Measurements from ENCODE around the gene SENP6. TPM values are rescaled to one million over a fixed set of nuclear protein-coding genes. Genes with fewer than 3 reads are reported as not detected.
"Not testable (repeated sequence)": the region's sequence is repeated elsewhere in the genome, so short reads cannot be mapped to it uniquely, and the experiment has no call there.

Gene SENP6
- polyA plus RNA-seq, 1 of the 3 experiments (the other 2 are of a cell fraction): 16.2 TPM

GRCh38 chr6:75683005-75683404 is 81.3 kb downstream of the SENP6 start:
- H3K9me2 ChIP-seq; H3F3A ChIP-seq (replicated peaks; ENCODE audit: insufficient read depth); CTCF ChIA-PET; H2AFZ ChIP-seq (ENCODE audit: low read depth); H4K20me1 ChIP-seq (ENCODE audit: insufficient read depth); H3K4me1 ChIP-seq (ENCODE audit: control insufficient read depth in 1 of 2, insufficient read depth in 2 of 2, low read depth in 1 of 2, low read length in 1 of 2); POLR2A ChIA-PET; DNase-seq; H3K4me3 ChIP-seq (ENCODE audit: low read depth in 2 of 2, low read length in 1 of 2); H3K27ac ChIP-seq (ENCODE audit: low read depth in 2 of 2, low read length in 1 of 2); H3K9ac ChIP-seq; H3K4me2 ChIP-seq; H3K27me3 ChIP-seq (ENCODE audit: insufficient read depth); H3K9me3 ChIP-seq: not testable (repeated sequence)
- peaks cover 33% of the 10 kb centered on the region for H3K79me2 ChIP-seq (ENCODE audit: insufficient read depth)
- peaks cover 43 to 62% of the 10 kb centered on the region in 2 experiments for H3K36me3 ChIP-seq (replicated peaks in 1 of 2; ENCODE audit: control insufficient read depth in 1 of 2, insufficient read depth in 2 of 2, low read length in 1 of 2)
- 98% methylated on average over 2 of the region's 2 CpGs for WGBS (ENCODE audit: low lambda C conversion rate)

GRCh38 chr6:75687535-75687934 is 85.9 kb downstream of the SENP6 start:
- DNase-seq; H3K4me2 ChIP-seq; H4K20me1 ChIP-seq (ENCODE audit: insufficient read depth); H3K9ac ChIP-seq; H3F3A ChIP-seq (replicated peaks; ENCODE audit: insufficient read depth); H3K9me2 ChIP-seq; H3K27me3 ChIP-seq (ENCODE audit: insufficient read depth); H2AFZ ChIP-seq (ENCODE audit: low read depth); H3K27ac ChIP-seq (ENCODE audit: low read depth in 2 of 2, low read length in 1 of 2); H3K4me1 ChIP-seq (ENCODE audit: control insufficient read depth in 1 of 2, insufficient read depth in 2 of 2, low read depth in 1 of 2, low read length in 1 of 2); H3K4me3 ChIP-seq (ENCODE audit: low read depth in 2 of 2, low read length in 1 of 2); POLR2A ChIA-PET; H3K9me3 ChIP-seq: not testable (repeated sequence)
- WGBS (ENCODE audit: low lambda C conversion rate): 92% methylated on average over 3 of the region's 5 CpGs
- peaks cover 28% of the 10 kb centered on the region for H3K79me2 ChIP-seq (ENCODE audit: insufficient read depth)
- TF ChIP-seq CTCF (IDR thresholded peaks at IDR 0.05): peak; percentile 12; the same call in 1 of the 2 replicates
- H3K36me3 ChIP-seq (replicated peaks in 1 of 2; ENCODE audit: control insufficient read depth in 1 of 2, insufficient read depth in 2 of 2, low read length in 1 of 2): peaks cover 4 to 52% of the 10 kb centered on the region in 2 experiments
- CTCF ChIA-PET: interaction anchor here (0.7 kb wide), 1 partner anchor 405 kb away, joined by 3 read pairs; no protein-coding TSS in a partner anchor

- H4K20me1 ChIP-seq (ENCODE audit: insufficient read depth); H3K27me3 ChIP-seq (ENCODE audit: insufficient read depth); H3F3A ChIP-seq (replicated peaks; ENCODE audit: insufficient read depth); H3K27ac ChIP-seq (ENCODE audit: low read depth in 2 of 2, low read length in 1 of 2); H3K4me2 ChIP-seq; POLR2A ChIA-PET; DNase-seq; H3K9me3 ChIP-seq; H2AFZ ChIP-seq (ENCODE audit: low read depth); H3K4me3 ChIP-seq (ENCODE audit: low read depth in 2 of 2, low read length in 1 of 2); H3K4me1 ChIP-seq (ENCODE audit: control insufficient read depth in 1 of 2, insufficient read depth in 2 of 2, low read depth in 1 of 2, low read length in 1 of 2); H3K9me2 ChIP-seq; H3K9ac ChIP-seq: not testable (repeated sequence)
- peaks cover 6 to 54% of the 10 kb centered on the region in 2 experiments for H3K36me3 ChIP-seq (replicated peaks in 1 of 2; ENCODE audit: control insufficient read depth in 1 of 2, insufficient read depth in 2 of 2, low read length in 1 of 2)
- H3K79me2 ChIP-seq (ENCODE audit: insufficient read depth): peaks cover 28% of the 10 kb centered on the region
- CTCF ChIA-PET: interaction anchor here (0.7 kb wide), 1 partner anchor 405 kb away, joined by 3 read pairs; no protein-coding TSS in a partner anchor
- WGBS (ENCODE audit: low lambda C conversion rate): 100% methylated on average over 2 of the region's 8 CpGs
Measured at GRCh38 chr6:75687937-75688336, 86.3 kb downstream of the SENP6 start.

GRCh38 chr6:75689576-75689975 is 87.9 kb downstream of the SENP6 start:
- H3K79me2 ChIP-seq (ENCODE audit: insufficient read depth): peaks cover 14% of the 10 kb centered on the region; the same call in 1 of the 2 replicates
- ChIA-PET POLR2A (no interaction called here), CTCF (no interaction called here)
- no peaks in the 10 kb centered on the region for H3K4me1 ChIP-seq (ENCODE audit: control insufficient read depth in 1 of 2, insufficient read depth in 2 of 2, low read depth in 1 of 2, low read length in 1 of 2)
- H3K27me3 ChIP-seq (ENCODE audit: insufficient read depth): no peaks in the 10 kb centered on the region
- peaks cover 3% of the 10 kb centered on the region for H3F3A ChIP-seq (replicated peaks; ENCODE audit: insufficient read depth)
- 95% methylated on average over 7 of the region's 7 CpGs for WGBS (ENCODE audit: low lambda C conversion rate)
- no peaks in the 10 kb centered on the region for H4K20me1 ChIP-seq (ENCODE audit: insufficient read depth)
- peaks cover 6 to 62% of the 10 kb centered on the region in 2 experiments for H3K36me3 ChIP-seq (replicated peaks in 1 of 2; ENCODE audit: control insufficient read depth in 1 of 2, insufficient read depth in 2 of 2, low read length in 1 of 2)
- no peaks in the 10 kb centered on the region for H3K9me3 ChIP-seq
- no peak overlapping the region for H3K9ac ChIP-seq
- no peak overlapping the region for H2AFZ ChIP-seq (ENCODE audit: low read depth)
- H3K27ac ChIP-seq (ENCODE audit: low read depth in 2 of 2, low read length in 1 of 2): no peak overlapping the region
- H3K4me2 ChIP-seq: no peak overlapping the region
- no peak overlapping the region for H3K4me3 ChIP-seq (ENCODE audit: low read depth in 2 of 2, low read length in 1 of 2)
- DNase-seq: no peak
- H3K9me2 ChIP-seq: no peaks in the 10 kb centered on the region
- TF ChIP-seq RFX5 (IDR thresholded peaks at IDR 0.05; ENCODE audit: low read length) (no peak), EP300 (IDR thresholded peaks at IDR 0.05; ENCODE audit: borderline replicate concordance in 1 of 2, low read depth in 1 of 2, low read length in 1 of 2) (no peak), MXI1 (IDR thresholded peaks at IDR 0.05; ENCODE audit: low read depth, low read length) (no peak), FOSL2 (IDR thresholded peaks at IDR 0.05; ENCODE audit: borderline replicate concordance, low read depth) (no peak), MAX (IDR thresholded peaks at IDR 0.05; ENCODE audit: low read depth) (no peak), PBX3 (IDR thresholded peaks at IDR 0.05) (no peak), NFIC (IDR thresholded peaks at IDR 0.05; ENCODE audit: borderline replicate concordance) (no peak), EZH2phosphoT487 (IDR thresholded peaks at IDR 0.05; ENCODE audit: borderline replicate concordance, low read depth) (no peak), MEF2A (IDR thresholded peaks at IDR 0.05; ENCODE audit: borderline replicate concordance, low read depth) (no peak), SIN3A (IDR thresholded peaks at IDR 0.05; ENCODE audit: borderline replicate concordance, low read depth, low read length) (no peak), FOXJ3 (CRISPR knock-in tag; IDR thresholded peaks at IDR 0.05) (no peak), YY1 (IDR thresholded peaks at IDR 0.05; ENCODE audit: low read depth) (no peak)

Measured in SK-N-SH (cell line).